OCI-LY1 (cell line): ENCODE measurements around the gene SNX32.

Source experiments
- CTCF ChIP-seq: fragments of 200-600 bp; sonication (generic), shearing (Covaris generic); IDR thresholded peaks from 2 replicates; pipeline ENCODE4 v1.5.1; 2017; ENCODE audit warnings: mild to moderate bottlenecking, antibody characterized with exemption, low read length, moderate library complexity, mixed read lengths
- EZH2 ChIP-seq: fragments of 200-600 bp; sonication (generic), shearing (Covaris generic); IDR thresholded peaks from 2 replicates; pipeline ENCODE4 v1.8.0; 2017; ENCODE audit warnings: borderline replicate concordance, mixed run types, mild to moderate bottlenecking, antibody characterized with exemption, low read length, moderate library complexity, mixed read lengths

DNA sequence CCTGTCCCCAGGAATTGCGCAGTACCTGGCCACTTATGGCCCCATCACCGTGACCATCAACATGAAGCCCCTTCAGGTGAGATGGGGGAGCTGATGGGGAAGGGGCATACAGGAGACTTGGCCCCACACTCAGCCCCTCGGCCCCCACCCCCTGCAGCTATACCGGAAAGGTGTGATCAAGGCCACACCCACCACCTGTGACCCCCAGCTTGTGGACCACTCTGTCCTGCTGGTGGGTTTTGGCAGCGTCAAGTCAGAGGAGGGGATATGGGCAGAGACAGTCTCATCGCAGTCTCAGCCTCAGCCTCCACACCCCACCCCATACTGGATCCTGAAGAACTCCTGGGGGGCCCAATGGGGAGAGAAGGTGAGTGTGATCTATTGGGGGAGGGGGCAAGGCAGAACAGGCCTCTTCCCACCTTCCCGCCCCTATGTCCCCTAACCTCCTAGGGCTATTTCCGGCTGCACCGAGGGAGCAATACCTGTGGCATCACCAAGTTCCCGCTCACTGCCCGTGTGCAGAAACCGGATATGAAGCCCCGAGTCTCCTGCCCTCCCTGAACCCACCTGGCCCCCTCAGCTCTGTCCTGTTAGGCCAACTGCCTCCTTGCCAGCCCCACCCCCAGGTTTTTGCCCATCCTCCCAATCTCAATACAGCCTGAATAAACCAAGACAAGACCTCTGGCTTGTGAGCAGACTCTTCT is 49.4 kb downstream of the SNX32 start:
- TF ChIP-seq CTCF = no peak
- TF ChIP-seq EZH2 = no peak
